Activated T-helper 1 cell treated with anti-CD3 and anti-CD28 coated beads, Interleukin-12 subunit alpha, Interleukin-12 subunit beta, Interleukin-2, Interleukin-4 antibody, amounts not matched to agents 30 ng/mL and 10 ng/mL and 1 ng/mL, durations not matched to agents 14 hours and 24 hours and 36 hours (primary cell): ENCODE results near the gene GPR160. TPM values are rescaled to one million over a fixed set of nuclear protein-coding genes. Genes with fewer than 3 reads are reported as not detected.

Experiments
- DNase-seq: peaks from one replicate; pipeline ENCODE4 v3.0.0; 2021; ENCODE audit warnings: low spot score
- H3K27ac Mint-ChIP-seq: one replicate; pipeline ENCODE4 v1.8.0; 2021; ENCODE audit warnings: mild to moderate bottlenecking, mixed read lengths
- H3K27me3 Mint-ChIP-seq: one replicate; pipeline ENCODE4 v1.8.0; 2022; ENCODE audit warnings: mild to moderate bottlenecking, moderate library complexity, mixed read lengths; ENCODE audit not compliant: insufficient read depth
- H3K36me3 Mint-ChIP-seq: one replicate; pipeline ENCODE4 v1.8.0; 2021; ENCODE audit warnings: low read depth, mixed read lengths
- H3K4me1 Mint-ChIP-seq: one replicate; pipeline ENCODE4 v1.8.0; 2021; ENCODE audit warnings: low read depth, mixed read lengths
- H3K4me3 Mint-ChIP-seq: one replicate; pipeline ENCODE4 v1.8.0; 2021; ENCODE audit warnings: mild to moderate bottlenecking, moderate library complexity, mixed read lengths
- H3K9me3 Mint-ChIP-seq: one replicate; pipeline ENCODE4 v1.8.0; 2021; ENCODE audit warnings: mixed read lengths
- intact Hi-C: fragments of 100-400 bp; cut with micrococcal nuclease; formaldehyde crosslinking; loops from one replicate; pipeline ENCODE4 v1.15.1; 2024
- total RNA-seq: library from RNA; stranded (reverse); gene quantifications from 2 replicates; pipeline ENCODE4 v1.2.3, GENCODE V29; 2022

The GPR160 gene
- total RNA-seq, 1 donor from 2014 or later, result 3.4 TPM

DNA sequence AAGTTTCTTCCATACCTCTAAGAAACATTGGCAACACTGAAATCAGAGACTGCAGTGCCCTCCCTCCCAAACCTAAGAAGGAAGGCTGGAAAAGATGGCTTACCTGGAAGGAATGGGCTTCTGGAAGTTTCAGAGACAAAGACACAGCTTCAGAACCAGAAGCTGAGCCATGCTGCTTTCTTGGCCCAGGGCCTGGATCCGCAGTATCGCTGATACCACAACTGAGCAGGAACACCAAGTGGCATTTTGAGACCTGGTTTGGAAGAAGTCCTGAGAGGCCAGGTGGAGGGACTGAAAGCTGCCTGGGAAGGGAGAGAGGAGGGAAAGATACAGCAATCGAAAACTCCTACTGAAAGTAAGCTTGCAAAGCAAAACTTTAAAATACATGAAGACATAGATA, 19.8 kb downstream of the GPR160 start:
- intact Hi-C loops, result loop anchor here (2.0 to 5.0 kb wide), 5 partner anchors 125 to 300 kb away; partner anchors contain the start of genes LRRC34, LRRIQ4, PHC3 and SKIL
- peak overlapping the region; percentile 52 for H3K27ac Mint-ChIP-seq

GRCh38 chr3:170058127-170058526, 20.3 kb downstream of the GPR160 start:
- Mint-ChIP-seq H3K4me3 (no peak overlapping the region), H3K27ac (no peak overlapping the region), H3K9me3 (no peaks in the 10 kb centered on the region), H3K4me1 (peaks cover 43% of the 10 kb centered on the region), H3K27me3 (no peaks in the 10 kb centered on the region), H3K36me3 (peaks cover 2% of the 10 kb centered on the region)
- intact Hi-C loops, result loop anchor here (5.0 kb wide), 4 partner anchors 124 to 299 kb away; partner anchors contain the start of genes LRRC34, LRRIQ4, PHC3 and SKIL
- DNase-seq, result no peak

More for the DNA sequence above, 19.8 kb downstream of the GPR160 start:
- Mint-ChIP-seq H3K4me3 (peak overlapping the region; percentile 51), H3K27me3 (no peaks in the 10 kb centered on the region), H3K9me3 (no peaks in the 10 kb centered on the region), H3K36me3 (peaks cover 5% of the 10 kb centered on the region), H3K4me1 (peaks cover 43% of the 10 kb centered on the region)
- DNase-seq, result no peak

DNA sequence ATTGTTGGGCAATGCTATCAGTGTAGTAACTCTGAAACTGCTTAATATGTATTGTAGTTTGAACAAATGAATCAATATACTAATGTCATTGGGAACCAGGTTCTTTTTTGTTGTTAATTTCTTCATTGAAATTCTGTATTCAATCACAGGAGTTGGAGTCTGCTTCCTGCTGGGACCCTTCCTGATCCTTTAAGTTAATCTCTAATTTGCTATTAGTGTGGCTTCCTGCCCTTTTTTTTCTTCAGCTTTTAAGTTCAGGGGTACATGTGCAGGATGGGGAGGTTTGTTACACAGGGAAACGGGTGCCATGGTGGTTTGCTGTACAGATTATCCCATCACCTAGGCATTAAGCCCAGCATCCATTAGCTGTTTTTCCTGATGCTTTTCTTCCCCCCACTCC, 21.7 kb downstream of the GPR160 start:
- H3K4me1 Mint-ChIP-seq, result peaks cover 42% of the 10 kb centered on the region
- H3K9me3 Mint-ChIP-seq, result no peaks in the 10 kb centered on the region
- H3K27ac Mint-ChIP-seq, result no peak overlapping the region
- H3K36me3 Mint-ChIP-seq, result peaks cover 2% of the 10 kb centered on the region
- intact Hi-C loops, result loop anchor here (5.0 kb wide), 4 partner anchors 123 to 298 kb away; partner anchors contain the start of genes LRRC34, LRRIQ4, PHC3 and SKIL
- no peak overlapping the region for H3K4me3 Mint-ChIP-seq
- H3K27me3 Mint-ChIP-seq, result no peaks in the 10 kb centered on the region
- DNase-seq, result no peak

DNA sequence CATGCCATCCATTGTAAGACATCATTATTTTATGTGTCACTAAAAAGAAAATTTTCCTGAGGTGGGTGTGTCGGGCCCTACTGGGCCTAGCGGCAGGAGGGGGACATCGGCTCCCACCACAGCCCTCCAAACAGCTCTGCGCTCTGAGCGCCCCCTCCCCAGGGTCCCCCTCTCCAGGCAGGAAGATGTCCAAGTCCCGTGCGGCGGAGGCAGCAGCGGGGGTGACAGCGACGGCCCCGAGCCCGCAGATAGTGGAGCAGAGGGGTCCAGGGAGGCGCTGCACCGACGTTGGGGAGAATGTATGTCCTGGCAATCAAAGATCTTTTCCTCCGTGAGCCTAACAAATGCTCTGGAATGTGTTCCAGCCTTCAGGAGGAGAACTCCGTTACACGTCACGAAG, 24.3 kb downstream of the GPR160 start:
- intact Hi-C loops, result no loop called here
- Mint-ChIP-seq H3K27me3 (no peaks in the 10 kb centered on the region), H3K36me3 (no peaks in the 10 kb centered on the region)

DNA sequence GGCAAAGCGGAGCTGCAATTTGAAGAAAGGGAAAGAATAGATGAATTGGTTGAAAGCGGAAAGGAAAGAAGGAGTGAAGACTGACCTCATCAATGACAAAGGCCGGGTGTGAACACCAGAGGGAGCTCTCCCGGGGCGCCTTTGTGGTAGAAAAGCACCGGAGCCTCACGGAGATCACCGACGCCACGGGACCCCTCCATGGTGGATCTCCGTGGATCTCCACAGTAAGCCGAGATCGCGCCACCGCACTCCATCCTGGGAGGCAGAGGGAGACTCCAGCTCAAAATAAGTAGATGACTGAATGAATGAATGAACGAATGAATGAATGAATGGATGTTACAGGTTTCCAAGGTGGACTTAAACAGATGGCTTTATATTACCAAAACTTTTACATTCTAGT, 25.0 kb downstream of the GPR160 start:
- intact Hi-C loops, result no loop called here

More for the DNA sequence above, 24.3 kb downstream of the GPR160 start:
- H3K4me3 Mint-ChIP-seq, result no peak overlapping the region
- DNase-seq, result no peak
- H3K4me1 Mint-ChIP-seq, result peaks cover 16% of the 10 kb centered on the region
- H3K9me3 Mint-ChIP-seq, result no peaks in the 10 kb centered on the region
- no peak overlapping the region for H3K27ac Mint-ChIP-seq

GRCh38 chr3:170063691-170064090, 25.9 kb downstream of the GPR160 start:
- Mint-ChIP-seq H3K27ac (no peak overlapping the region), H3K27me3 (no peaks in the 10 kb centered on the region), H3K4me1 (no peaks in the 10 kb centered on the region), H3K4me3 (no peak overlapping the region), H3K36me3 (no peaks in the 10 kb centered on the region), H3K9me3 (no peaks in the 10 kb centered on the region)
- intact Hi-C loops, result no loop called here
- DNase-seq, result no peak

More for the DNA sequence above, 25.0 kb downstream of the GPR160 start:
- H3K4me3 Mint-ChIP-seq, result no peak overlapping the region
- no peaks in the 10 kb centered on the region for H3K9me3 Mint-ChIP-seq
- H3K36me3 Mint-ChIP-seq, result no peaks in the 10 kb centered on the region
- peaks cover 9% of the 10 kb centered on the region for H3K4me1 Mint-ChIP-seq
- H3K27me3 Mint-ChIP-seq, result no peaks in the 10 kb centered on the region
- H3K27ac Mint-ChIP-seq, result no peak overlapping the region
- DNase-seq, result no peak

GRCh38 chr3:170064108-170064507, 26.3 kb downstream of the GPR160 start:
- DNase-seq, result no peak
- Mint-ChIP-seq H3K36me3 (no peaks in the 10 kb centered on the region), H3K4me3 (no peak overlapping the region), H3K4me1 (no peaks in the 10 kb centered on the region), H3K9me3 (no peaks in the 10 kb centered on the region), H3K27ac (no peak overlapping the region), H3K27me3 (no peaks in the 10 kb centered on the region)
- intact Hi-C loops, result no loop called here

DNA sequence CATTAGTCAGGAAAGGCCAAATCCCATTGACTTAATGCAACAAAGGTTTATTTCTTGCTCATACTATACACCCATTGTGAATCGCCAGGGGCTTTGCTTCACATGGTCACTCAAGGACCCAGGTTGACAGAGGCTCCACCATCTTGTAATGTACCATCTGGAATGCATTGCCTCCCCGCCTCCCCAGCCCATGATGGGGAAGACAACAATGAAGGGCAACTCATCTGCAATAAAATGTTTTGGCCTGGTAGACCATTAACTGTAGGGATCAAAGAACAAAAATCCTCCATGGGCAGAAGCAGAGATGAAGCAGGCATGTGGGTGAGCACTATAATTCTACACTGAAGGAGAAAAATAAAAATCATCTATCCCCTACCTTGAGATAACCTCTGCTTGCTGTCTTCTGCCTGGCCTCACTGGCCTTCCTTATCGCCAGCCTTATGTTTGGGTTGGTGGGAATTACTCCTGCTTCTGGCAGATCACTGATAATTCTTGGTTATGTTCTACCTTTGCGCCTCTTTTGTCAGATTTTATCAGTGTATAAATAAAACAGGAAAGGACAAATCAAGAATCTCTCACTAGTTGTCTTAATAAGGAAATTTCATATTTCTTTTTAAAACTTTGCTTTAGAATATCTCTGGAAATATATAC, 37.8 kb downstream of the GPR160 start:
- Mint-ChIP-seq H3K36me3 (peaks cover 21% of the 10 kb centered on the region), H3K27me3 (no peaks in the 10 kb centered on the region), H3K27ac (no peak overlapping the region), H3K4me1 (peaks cover 7% of the 10 kb centered on the region), H3K4me3 (no peak overlapping the region), H3K9me3 (peaks cover 6% of the 10 kb centered on the region)
- no peak for DNase-seq
- intact Hi-C loops, result no loop called here

- intact Hi-C loops, result no loop called here
- DNase-seq, result no peak
- Mint-ChIP-seq H3K4me1 (peaks cover 7% of the 10 kb centered on the region), H3K36me3 (peaks cover 21% of the 10 kb centered on the region), H3K27me3 (no peaks in the 10 kb centered on the region), H3K4me3 (no peak overlapping the region), H3K27ac (no peak overlapping the region), H3K9me3 (peaks cover 6% of the 10 kb centered on the region)
Measured at GRCh38 chr3:170076715-170077238, 39.0 kb downstream of the GPR160 start.

DNA sequence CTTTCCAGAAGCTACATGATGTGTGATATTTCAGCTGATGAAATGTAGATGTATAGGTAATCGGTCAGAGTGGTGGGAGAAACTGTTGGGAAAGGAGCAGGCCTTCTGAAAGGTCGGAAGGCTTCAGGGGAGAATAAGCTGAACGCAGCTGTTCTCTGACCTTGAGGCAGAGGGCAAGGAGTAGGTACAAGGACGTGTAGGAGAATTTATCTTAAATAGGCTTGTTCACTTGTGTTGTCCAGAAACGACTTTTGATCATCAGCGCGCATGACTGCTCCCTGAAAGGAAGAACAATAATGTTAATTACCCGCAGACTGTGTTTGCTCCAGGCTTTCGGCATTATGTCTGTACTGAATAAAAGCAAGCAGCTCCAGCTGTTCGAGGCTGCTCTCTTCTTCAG, 39.6 kb downstream of the GPR160 start:
- Mint-ChIP-seq H3K27me3 (no peaks in the 10 kb centered on the region), H3K4me1 (peaks cover 7% of the 10 kb centered on the region), H3K9me3 (peaks cover 6% of the 10 kb centered on the region), H3K27ac (no peak overlapping the region), H3K36me3 (peaks cover 21% of the 10 kb centered on the region), H3K4me3 (no peak overlapping the region)
- DNase-seq, result no peak
- intact Hi-C loops, result no loop called here

DNA sequence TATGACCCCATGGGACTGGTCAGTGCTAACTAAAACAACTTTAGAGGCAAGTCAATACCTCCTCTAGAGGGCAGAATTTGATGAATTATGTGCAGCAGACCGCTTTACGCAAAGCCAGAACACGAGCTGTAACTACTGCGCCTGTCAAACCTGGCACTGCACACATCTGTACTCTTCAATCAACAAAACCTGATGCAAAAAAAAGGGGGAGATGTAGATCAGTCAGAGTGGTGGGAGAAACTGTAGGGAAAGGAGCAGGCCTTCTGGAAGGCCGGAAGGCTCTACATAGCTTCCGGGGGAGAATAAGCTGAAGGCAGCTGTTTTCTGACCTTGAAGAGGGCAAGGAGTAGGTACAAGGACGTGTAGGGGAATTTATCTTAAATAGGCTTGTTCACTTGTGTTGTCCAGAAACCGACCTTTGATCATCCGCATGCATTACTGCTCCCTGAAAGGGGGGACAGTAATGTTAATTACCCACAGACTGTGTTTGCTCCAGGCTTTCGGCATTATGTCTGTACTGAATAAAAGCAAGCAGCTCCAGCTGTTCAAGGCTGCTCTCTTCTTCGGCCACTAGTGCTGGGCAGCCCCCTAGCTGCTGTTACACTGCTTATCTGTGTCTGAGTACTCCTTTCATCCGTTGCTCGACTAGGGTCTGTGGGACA, 41.0 kb downstream of the GPR160 start:
- Mint-ChIP-seq H3K36me3 (peaks cover 15% of the 10 kb centered on the region), H3K9me3 (no peaks in the 10 kb centered on the region), H3K4me3 (no peak overlapping the region), H3K27ac (no peak overlapping the region), H3K27me3 (no peaks in the 10 kb centered on the region), H3K4me1 (peaks cover 7% of the 10 kb centered on the region)
- no peak for DNase-seq
- intact Hi-C loops, result no loop called here

- no peak for DNase-seq
- Mint-ChIP-seq H3K36me3 (peaks cover 15% of the 10 kb centered on the region), H3K4me3 (no peak overlapping the region), H3K27me3 (no peaks in the 10 kb centered on the region), H3K27ac (no peak overlapping the region), H3K4me1 (peaks cover 7% of the 10 kb centered on the region), H3K9me3 (no peaks in the 10 kb centered on the region)
- intact Hi-C loops, result no loop called here
Measured at GRCh38 chr3:170079536-170080165, 41.9 kb downstream of the GPR160 start.

DNA sequence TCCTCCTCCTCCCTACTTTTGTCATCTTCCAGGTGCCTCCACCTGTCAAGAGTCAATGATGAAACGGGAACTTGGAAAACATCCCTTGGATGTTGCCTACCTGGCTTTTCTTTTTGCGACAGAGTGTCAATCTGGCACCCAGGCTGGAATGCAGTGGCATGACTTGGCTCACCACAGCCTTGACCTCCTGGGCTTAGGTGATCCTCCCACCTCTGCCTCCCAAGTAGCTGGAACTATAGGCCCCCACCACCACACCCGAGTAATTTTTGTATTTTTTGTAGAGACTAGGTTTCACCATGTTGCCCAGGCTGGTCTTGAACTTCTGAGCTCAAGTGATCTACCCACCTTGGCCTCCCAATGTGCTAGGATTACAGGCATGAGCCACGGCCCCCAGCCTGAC, 42.8 kb downstream of the GPR160 start:
- Mint-ChIP-seq H3K4me3 (no peak overlapping the region), H3K9me3 (no peaks in the 10 kb centered on the region), H3K36me3 (peaks cover 16% of the 10 kb centered on the region), H3K27me3 (no peaks in the 10 kb centered on the region), H3K4me1 (peaks cover 7% of the 10 kb centered on the region), H3K27ac (no peak overlapping the region)
- DNase-seq, result no peak
- intact Hi-C loops, result no loop called here
